Panc1 (cell line): ENCODE results near the gene PKD1L1.

Experiments used
- CTCF ChIP-seq: fragments of 450-650 bp; IDR thresholded peaks from 2 replicates; pipeline ENCODE4 v1.5.1; 2017; ENCODE audit warnings: mild to moderate bottlenecking
- POLR2AphosphoS5 ChIP-seq: IDR thresholded peaks from 2 replicates; pipeline ENCODE4 v1.6.1; 2012; ENCODE audit warnings: mild to moderate bottlenecking, low read depth, low read length, moderate library complexity
- SIN3A ChIP-seq: IDR thresholded peaks from 2 replicates; pipeline ENCODE4 v1.6.1; 2012; ENCODE audit warnings: low read depth, mild to moderate bottlenecking, low read length, moderate library complexity, borderline replicate concordance; ENCODE audit not compliant: insufficient read depth

- peak; percentile 50; the same call in 1 of the 2 replicates for TF ChIP-seq POLR2AphosphoS5
- TF ChIP-seq CTCF: no peak
- no peak for TF ChIP-seq SIN3A
Observed at GRCh38 chr7:47762207-47762606, 186.1 kb downstream of the PKD1L1 start.
